Activated CD8-positive, alpha-beta memory T cell treated with anti-CD3 and anti-CD28 coated beads, Interleukin-2, amount 50 U/mL, for 1 hour (primary cell): Measurements from ENCODE around the gene TNXB.
"Not testable (repeated sequence)": the region's sequence is repeated elsewhere in the genome, so short reads cannot be mapped to it uniquely, and the experiment has no call there.

Experiments
- DNase-seq: peaks from one replicate; pipeline ENCODE4 v3.0.0-alpha.2; 2020; ENCODE audit errors: extremely low read depth

TNXB gene

DNA sequence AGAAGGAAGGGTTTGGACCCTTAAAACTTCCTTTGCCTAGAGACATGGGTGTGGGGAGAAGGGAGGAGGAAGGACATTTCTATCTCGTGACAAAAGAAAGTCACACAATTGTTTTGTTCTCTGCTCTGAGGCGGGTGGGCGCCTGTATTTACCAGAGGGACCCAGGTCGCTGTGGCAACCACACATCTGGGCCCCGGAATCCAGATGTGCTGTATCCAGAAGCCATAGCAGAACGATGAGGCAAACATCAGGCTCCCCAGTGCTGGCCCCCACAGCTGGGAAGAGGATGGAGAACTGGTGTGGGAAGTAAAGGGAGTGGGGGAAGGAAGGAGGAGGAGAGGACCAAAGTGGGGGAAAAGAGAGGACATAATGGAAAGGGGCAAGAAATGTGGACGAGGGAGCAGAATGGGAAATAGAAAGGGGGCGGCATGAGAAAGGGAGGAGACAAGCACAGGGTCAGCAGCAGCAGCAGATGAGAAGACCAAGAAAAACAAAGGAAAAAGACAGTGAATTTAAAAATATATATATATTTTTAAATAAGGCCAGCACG is 3.4 kb upstream of the TNXB start:
- no peak for DNase-seq

DNA sequence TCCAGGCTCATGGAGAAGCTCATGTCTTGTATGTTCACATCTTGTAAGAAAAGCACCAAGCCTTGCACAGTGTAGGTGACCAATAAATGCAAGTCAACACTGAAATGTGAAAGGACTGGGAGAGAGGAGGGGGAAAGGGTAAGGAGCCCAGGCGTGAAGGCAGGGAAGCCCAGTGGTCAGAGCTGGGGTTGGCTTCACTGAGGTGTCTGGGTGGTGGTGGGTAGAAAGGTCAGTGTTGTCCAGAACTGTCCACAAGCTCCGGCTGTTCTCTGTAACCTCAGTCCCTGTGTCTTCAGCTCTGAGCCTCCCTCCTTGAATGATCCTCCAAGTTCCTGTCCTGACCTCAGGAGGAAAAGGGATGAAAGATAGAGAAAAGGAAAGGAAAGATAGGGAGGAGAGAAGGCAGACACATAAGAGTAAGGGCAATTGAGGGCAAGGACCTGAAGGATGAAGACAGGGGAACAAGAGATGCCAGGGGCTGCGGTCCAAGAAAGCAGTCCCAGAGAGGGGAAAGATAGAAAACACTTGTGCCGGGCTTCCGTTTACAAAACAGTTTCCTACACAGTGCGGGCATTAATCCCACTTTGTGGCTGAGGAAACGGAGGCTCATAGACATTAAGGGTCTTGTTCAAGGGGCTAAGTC is 2.4 kb upstream of the TNXB start:
- no peak for DNase-seq

DNA sequence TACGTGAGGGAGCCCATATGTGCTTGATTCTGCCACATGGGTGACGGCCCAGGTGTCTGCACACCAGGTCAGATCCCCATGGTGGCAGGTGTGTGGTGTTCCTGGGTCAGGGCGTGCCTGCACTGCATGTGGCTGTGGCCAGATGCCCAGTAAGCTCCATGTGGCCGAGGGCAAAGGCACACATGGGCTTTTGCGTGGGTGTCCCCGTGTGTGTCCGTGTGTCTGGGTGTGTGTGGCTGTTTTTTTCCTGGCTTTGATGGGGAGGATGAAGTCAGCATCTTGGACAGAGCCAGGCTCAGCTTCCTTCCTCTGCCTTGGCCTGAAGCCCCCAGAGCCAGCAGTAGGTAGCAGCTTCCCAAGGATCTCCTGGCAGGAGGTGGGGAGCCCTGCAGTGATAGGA is 1.5 kb upstream of the TNXB start:
- no peak for DNase-seq

DNA sequence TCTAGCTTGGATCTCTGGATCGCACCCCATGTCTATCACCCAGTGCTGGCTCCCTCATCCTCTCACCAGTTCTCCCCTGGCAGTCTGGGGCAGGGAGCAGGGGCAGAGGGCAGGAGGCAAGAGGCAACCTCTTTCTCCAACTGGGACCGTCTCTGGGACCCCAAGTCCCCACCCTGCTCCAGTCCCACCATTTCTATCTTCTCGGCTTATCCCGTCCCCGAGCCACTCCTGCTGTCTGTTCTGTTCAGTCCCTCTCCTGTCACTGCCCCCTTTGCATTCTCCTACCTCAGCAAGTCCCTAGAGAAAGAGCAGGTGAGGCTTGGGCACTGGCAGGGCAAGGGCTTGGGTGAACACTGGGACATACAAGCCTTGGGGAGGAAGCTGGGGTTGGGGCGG is 625 bp upstream of the TNXB start:
- DNase-seq, result no peak

GRCh38 chr6:32108727-32109113 is 418 bp downstream of the TNXB start:
- DNase-seq, result no peak

- DNase-seq, result no peak
These were observed 977 bp downstream of the TNXB start for GRCh38 chr6:32108094-32108627.

GRCh38 chr6:32107406-32107805 is 1.7 kb downstream of the TNXB start:
- DNase-seq, result no peak

DNA sequence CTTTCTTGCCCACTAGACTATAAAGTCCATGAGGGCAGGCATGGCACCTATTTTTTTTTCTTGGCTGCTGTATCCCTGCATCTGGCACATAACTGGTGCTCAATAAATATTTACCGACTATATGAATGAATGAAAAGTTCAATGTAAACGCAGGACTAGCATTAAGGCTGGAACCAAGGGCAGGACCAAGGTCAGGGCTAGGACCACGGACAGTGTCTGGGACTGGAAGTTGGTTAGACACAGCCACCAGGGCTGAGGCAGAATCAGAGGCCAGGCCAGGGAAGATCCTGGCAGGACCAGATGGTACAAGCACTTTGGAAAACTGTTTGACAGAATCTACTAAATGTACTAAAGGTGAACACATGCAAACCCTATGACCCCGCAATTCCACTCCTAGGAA is 3.7 kb downstream of the TNXB start:
- DNase-seq, result no peak

DNA sequence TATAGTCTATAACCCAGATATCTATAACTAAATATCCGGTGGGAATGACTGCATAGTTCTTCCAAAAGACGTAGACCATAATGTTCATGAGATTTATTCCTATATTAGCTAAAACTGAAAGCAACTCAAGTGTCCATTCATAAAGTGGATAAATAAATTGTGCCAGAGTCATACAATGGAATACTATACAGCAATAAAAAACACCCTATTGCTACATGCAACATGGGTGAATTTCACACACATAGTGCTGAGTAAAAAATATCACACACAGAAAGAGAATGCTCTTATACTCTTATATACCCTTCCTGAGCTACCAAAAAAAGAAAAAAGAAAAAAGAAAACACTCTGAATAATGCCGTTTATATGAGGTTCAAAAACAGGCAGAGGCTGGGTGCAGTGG is 6.9 kb downstream of the TNXB start:
- no peak for DNase-seq

DNA sequence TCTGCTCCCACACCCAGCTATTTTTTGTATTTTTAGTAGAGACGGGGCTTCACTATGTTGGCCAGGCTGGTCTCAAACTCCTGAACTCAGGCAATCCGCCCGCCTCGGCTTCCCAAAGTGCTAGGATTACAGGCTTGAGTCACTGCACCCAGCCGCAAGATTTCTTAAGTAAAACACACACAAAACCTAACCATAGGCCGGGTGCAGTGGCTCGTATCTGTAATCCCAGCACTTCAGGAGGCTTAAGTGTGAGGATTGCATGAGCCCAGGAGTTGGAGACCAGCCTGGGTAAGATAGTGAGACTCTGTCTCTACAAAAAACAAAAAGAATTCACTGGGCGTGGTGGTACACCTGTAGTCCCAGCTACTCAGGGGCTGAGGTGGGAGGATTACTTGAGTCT is 8.9 kb downstream of the TNXB start:
- not testable (repeated sequence) for DNase-seq

DNA sequence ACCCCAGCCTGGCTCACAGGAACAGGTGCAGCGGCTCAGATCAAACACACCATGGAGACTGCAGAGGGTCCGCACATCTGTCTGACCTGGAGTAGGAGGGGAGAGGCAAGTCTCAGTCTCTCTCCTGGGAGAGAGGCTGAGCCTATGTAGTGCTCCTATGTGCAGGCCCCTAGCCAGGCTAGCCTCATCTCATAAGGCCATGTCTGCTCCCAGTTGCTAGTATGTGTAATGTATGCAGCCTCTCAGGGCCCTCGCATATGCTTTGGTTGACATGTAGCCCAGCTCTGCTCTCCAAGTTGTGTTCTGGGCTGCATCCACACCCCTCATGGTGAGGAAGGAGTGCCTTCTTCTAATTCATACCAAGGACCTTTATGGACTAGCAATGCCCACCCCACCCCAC is 11.8 kb downstream of the TNXB start:
- no peak for DNase-seq

DNA sequence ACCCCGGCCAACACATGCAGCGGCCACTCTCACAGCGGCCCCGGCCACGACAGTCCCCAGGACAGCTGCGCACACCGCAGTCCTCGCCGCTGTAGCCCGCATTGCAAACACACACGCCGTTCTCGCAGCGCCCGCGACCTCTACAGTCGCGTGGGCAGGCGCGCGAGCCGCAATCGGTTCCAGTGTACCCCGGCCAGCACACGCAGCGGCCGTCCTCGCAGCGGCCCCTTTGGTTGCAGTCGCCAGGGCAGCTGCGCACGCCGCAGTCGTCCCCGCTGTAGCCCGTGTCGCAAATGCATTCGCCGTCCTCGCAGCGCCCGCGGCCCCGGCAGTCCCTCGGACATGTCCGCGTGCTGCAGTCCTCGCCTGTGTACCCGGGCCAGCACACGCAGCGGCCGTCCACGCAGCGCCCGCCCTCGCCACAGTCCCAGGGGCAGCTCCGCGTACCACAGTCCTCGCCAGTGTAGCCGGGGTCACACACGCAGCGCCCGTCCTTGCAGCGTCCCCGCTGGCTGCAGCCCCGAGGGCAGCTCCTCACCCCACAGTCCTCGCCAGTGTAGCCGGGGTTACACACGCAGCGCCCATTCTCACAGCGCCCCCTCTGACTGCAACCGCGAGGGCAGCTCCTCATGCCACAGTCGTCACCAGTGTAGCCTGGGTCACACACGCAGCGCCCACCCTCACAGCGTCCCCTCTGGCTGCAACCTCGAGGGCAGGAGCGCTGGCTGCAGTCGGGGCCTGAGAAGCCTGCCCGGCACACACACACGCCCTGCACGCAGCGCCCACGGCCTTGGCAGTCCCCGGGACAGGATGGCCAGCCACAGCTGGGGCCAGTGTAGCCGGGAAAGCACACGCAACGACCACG is 12.5 kb downstream of the TNXB start:
- DNase-seq, result no peak

DNA sequence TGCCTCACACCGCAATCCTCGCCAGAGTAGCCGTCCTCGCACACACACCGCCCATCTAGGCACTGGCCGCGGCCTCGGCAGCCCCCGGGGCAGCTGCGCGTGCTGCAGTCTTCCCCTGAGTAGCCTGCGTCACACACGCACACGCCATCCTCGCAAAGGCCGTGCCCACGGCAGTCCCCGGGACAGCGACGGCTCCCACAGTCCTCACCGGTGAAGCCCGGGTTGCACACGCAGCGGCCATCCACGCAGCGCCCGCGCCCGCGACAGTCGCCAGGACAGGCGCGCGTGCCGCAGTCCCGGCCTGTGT is 13.1 kb downstream of the TNXB start:
- no peak for DNase-seq

DNA sequence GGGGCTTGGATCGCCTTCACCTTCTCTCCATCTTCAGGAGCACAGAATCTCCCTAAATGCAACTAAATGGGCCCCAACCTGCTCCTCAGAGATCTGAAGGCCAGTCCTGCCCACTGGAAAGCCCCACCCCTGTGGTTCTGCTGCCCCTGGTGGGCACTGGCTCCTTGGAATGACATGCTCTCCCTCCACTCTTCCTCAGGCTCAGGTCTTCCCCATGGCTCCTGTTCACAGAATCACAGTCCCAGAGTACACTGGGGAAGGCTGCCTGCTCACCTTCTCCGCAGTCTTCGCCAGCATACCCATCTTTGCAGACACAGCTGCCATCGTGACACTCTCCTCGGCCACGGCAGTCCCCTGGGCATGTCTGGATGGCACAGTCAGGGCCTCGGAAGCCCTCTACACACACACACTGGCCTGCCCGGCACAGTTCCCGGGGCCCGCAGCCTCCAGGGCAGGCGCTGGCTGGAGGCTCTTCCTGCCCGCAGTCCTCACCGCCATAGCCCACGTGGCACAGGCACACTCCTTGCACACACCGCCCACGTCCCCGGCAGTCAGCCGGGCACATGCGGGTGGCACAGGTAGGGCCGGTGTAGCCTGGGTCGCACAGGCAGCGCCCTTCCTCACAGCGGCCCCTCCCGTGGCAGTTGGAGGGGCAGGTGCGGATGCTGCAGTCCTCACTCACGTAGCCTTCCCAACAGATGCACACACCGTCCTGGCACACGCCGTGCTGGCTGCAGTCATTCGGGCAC is 13.6 kb downstream of the TNXB start:
- DNase-seq, result no peak

- no peak for DNase-seq
These were observed 16.2 kb downstream of the TNXB start for GRCh38 chr6:32092760-32093497.

- no peak for DNase-seq
These were observed 19.9 kb downstream of the TNXB start for GRCh38 chr6:32089082-32089828.

- DNase-seq, result no peak
These were observed 20.6 kb downstream of the TNXB start for GRCh38 chr6:32088487-32089049.

DNA sequence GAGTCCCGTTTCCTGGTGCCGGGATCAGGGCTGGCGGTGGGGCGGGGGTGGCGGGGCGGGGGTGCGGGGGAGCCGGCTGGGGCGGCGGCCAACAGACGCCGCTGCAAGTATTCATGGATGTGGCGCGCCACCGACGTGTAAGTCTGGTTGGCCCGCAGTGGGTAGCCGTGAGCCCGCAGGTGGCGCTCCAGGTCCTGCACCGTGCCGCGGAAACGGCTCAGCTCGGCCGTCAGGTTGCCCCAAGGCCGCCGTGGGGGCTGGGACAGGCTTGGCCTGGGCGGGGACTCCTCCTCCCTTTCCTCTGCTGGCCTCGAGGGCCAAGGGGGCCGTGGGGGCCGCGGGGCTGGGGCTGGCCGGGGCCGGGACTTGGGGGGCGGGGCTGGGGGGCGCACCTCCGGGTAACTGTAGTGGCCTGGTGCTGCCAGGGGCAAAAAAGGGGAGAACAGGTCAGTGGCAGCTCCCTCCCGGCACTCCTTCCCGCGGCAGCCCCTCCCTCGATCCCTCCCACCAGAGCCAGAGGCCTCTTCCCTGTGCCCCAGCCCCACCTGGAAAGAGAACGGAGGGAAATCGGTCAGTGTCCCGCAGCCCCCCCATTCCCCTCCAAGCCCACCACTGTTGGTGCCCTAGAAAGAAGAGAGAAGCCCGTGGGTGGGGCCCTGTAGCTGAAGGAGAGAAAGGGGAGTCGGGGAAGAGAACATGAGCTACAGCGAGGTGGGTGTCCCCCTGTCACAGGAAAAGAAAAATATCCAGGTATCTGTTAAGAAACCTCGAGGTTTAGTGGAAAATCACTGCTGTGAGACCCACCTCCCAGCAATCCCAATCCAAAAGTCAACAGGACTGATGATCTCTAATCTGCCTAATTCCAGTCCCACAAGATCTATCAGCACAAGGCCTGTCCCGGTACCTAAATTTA is 21.3 kb downstream of the TNXB start:
- peak; percentile 22 for DNase-seq
